ENCODE data around the gene KRT39. TPM values are rescaled to one million over a fixed set of nuclear protein-coding genes. Genes with fewer than 3 reads are reported as not detected.

KRT39 gene
- total RNA-seq, 1 donor from 2014 or later = 0.15 TPM

- H3K9me3 Mint-ChIP-seq (ENCODE audit: unreplicated experiment) = no peaks in the 10 kb centered on the region
- no peak overlapping the region for H3K4me3 Mint-ChIP-seq (ENCODE audit: unreplicated experiment)
- no peaks in the 10 kb centered on the region for H3K4me1 Mint-ChIP-seq (ENCODE audit: unreplicated experiment)
- H3K27me3 Mint-ChIP-seq (ENCODE audit: unreplicated experiment) = peaks cover 4% of the 10 kb centered on the region
- H3K27ac Mint-ChIP-seq (ENCODE audit: unreplicated experiment) = no peak overlapping the region
- no peak for DNase-seq (ENCODE audit: low spot score)
- no peak for TF ChIP-seq CTCF (IDR thresholded peaks at IDR 0.05; ENCODE audit: unreplicated experiment)
- no peaks in the 10 kb centered on the region for H3K36me3 Mint-ChIP-seq (ENCODE audit: low read depth, unreplicated experiment)
Observed at GRCh38 chr17:40996829-40997228, 30.1 kb upstream of the KRT39 start.

GRCh38 chr17:40995116-40995515, 28.4 kb upstream of the KRT39 start:
- DNase-seq (ENCODE audit: low spot score) = no peak
- H3K4me1 Mint-ChIP-seq (ENCODE audit: unreplicated experiment) = no peaks in the 10 kb centered on the region
- H3K9me3 Mint-ChIP-seq (ENCODE audit: unreplicated experiment) = no peaks in the 10 kb centered on the region
- H3K36me3 Mint-ChIP-seq (ENCODE audit: low read depth, unreplicated experiment) = no peaks in the 10 kb centered on the region
- no peak for TF ChIP-seq CTCF (IDR thresholded peaks at IDR 0.05; ENCODE audit: unreplicated experiment)
- H3K27ac Mint-ChIP-seq (ENCODE audit: unreplicated experiment) = no peak overlapping the region
- peaks cover 2% of the 10 kb centered on the region for H3K27me3 Mint-ChIP-seq (ENCODE audit: unreplicated experiment)
- H3K4me3 Mint-ChIP-seq (ENCODE audit: unreplicated experiment) = no peak overlapping the region

- no peak for TF ChIP-seq CTCF (IDR thresholded peaks at IDR 0.05; ENCODE audit: unreplicated experiment)
- H3K27ac Mint-ChIP-seq (ENCODE audit: unreplicated experiment) = no peak within 1 kb of the TSS
- no peaks in the 10 kb centered on the region for H3K4me1 Mint-ChIP-seq (ENCODE audit: unreplicated experiment)
- H3K27me3 Mint-ChIP-seq (ENCODE audit: unreplicated experiment) = peaks cover 2% of the 10 kb centered on the region
- no peak for DNase-seq (ENCODE audit: low spot score)
- H3K9me3 Mint-ChIP-seq (ENCODE audit: unreplicated experiment) = no peaks in the 10 kb centered on the region
- no peak within 1 kb of the TSS for H3K4me3 Mint-ChIP-seq (ENCODE audit: unreplicated experiment)
- no peaks in the 10 kb centered on the region for H3K36me3 Mint-ChIP-seq (ENCODE audit: low read depth, unreplicated experiment)
Observed at GRCh38 chr17:40993839-40994238, 27.1 kb upstream of the KRT39 start, which contains the start of gene KRTAP3-3. Gene KRTAP3-3, minus strand, starts transcription at chr17:40994164. Its CDS starts 67 bp downstream, at chr17:40994097.

- Mint-ChIP-seq H3K36me3 (ENCODE audit: low read depth, unreplicated experiment) (no peaks in the 10 kb centered on the region), H3K27me3 (ENCODE audit: unreplicated experiment) (peaks cover 2% of the 10 kb centered on the region), H3K4me1 (ENCODE audit: unreplicated experiment) (no peaks in the 10 kb centered on the region)
Observed at GRCh38 chr17:40993084-40993483, 26.3 kb upstream of the KRT39 start.

GRCh38 chr17:40992666-40993065, 25.9 kb upstream of the KRT39 start:
- Mint-ChIP-seq H3K4me1 (ENCODE audit: unreplicated experiment) (peaks cover 3% of the 10 kb centered on the region), H3K27me3 (ENCODE audit: unreplicated experiment) (peaks cover 2% of the 10 kb centered on the region), H3K9me3 (ENCODE audit: unreplicated experiment) (no peaks in the 10 kb centered on the region), H3K4me3 (ENCODE audit: unreplicated experiment) (no peak overlapping the region), H3K36me3 (ENCODE audit: low read depth, unreplicated experiment) (no peaks in the 10 kb centered on the region), H3K27ac (ENCODE audit: unreplicated experiment) (no peak overlapping the region)
- no peak for TF ChIP-seq CTCF (IDR thresholded peaks at IDR 0.05; ENCODE audit: unreplicated experiment)
- no peak for DNase-seq (ENCODE audit: low spot score)

More at GRCh38 chr17:40993084-40993483, 26.3 kb upstream of the KRT39 start:
- Mint-ChIP-seq H3K27ac (ENCODE audit: unreplicated experiment) (no peak overlapping the region), H3K9me3 (ENCODE audit: unreplicated experiment) (no peaks in the 10 kb centered on the region), H3K4me3 (ENCODE audit: unreplicated experiment) (no peak overlapping the region)
- DNase-seq (ENCODE audit: low spot score) = no peak
- TF ChIP-seq CTCF (IDR thresholded peaks at IDR 0.05; ENCODE audit: unreplicated experiment) = no peak

All from endothelial cell (in vitro differentiated cells).